HG03108 (cell line): ENCODE data around the gene CYFIP2.
"Not testable (repeated sequence)": the region's sequence is repeated elsewhere in the genome, so short reads cannot be mapped to it uniquely, and the experiment has no call there.

Experiments
- ATAC-seq: cut with Tn5 transposase; IDR thresholded peaks from one replicate; pipeline ENCODE4 v1.9.1; 2021; ENCODE audit warnings: moderate library complexity; ENCODE audit not compliant: unreplicated experiment

The CYFIP2 gene

DNA sequence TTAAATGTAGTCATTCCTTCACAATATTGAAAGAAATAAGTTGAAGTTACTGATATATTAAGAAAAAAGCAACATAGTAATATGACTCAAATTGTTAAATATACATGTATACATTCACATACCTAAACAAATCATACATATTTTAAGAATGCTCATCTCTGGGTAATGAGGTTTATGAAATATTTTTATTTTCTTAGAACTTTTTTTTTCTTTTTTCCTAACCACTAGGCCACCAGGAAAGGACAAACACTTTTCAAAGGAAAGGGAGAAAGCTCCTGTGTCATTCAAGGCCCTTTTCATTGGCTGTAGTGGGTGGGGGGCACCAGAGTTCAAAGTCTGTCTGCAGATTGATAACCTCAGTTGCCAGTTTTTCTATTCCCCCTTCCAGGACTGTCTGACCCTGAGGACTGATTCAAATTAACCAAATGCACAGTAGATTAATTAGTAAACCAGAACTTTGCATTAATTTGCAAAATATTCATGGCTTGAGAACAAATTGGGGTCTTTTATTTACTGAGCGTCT, 121.2 kb downstream of the CYFIP2 start:
- ATAC-seq = no peak

GRCh38 chr5:157387683-157388093, 121.8 kb downstream of the CYFIP2 start:
- ATAC-seq = no peak

DNA sequence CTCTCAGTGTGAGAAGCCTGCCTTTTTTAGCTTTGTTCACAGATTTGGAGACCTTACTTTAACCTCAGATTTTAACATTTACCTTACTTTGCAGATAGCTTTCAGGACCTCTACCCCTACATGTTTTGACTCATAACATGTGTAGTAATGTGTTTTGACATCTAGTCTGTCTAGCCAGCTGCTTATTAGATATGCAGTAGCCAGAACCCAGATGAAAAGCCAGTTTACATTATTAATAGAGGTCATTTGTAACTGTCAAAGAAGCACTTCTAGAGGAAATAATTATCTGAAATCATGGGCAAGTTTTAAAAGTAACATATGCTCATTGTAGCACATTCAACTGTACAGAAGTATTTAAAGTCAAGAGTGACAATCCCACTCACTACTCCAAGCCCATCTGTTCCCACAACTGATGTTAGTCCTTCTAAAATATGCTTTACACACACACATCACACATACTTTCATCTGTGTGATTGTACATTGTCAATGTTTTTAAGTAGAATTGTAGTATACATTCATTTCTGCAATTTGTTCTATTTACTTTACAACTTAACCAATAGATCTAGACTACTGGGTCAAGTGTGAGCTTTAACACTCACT, 122.3 kb downstream of the CYFIP2 start:
- no peak for ATAC-seq

GRCh38 chr5:157389103-157389502, 123.2 kb downstream of the CYFIP2 start:
- ATAC-seq = no peak

GRCh38 chr5:157390133-157390532, 124.2 kb downstream of the CYFIP2 start:
- ATAC-seq = no peak

DNA sequence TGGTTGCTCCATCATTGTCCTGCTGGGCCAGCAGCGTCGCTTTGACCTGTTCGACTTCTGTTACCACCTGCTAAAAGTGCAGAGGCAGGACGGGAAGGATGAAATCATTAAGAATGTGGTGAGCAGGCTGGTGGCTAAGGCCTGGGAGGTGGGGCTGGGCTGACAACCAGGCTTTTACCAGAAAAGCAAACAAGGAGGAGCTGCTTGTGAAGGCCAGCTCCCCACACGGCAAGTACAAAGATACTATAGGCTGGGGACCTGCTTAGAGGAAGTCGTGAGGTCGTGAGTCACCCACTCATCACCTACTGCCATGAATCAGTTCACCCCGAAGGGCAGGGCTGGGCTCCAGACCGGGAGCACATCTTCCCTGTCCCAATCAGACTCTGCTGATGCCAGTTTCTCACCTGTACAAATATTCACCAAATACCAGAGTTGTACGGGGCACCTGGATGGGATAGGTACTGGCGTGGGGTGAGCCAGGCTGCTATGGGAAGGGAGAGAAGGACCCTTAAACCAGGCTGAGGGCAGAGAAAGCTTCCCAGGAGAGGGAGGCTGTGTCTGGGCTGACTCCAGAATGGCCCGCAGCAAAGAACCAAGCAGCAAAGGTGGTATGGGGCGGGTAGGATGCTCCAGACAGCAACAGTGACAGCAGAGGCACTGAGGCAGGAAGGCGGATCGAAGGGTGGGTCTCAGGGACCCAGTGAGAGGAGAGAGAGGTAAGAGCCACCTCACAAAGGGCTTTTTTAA, 124.8 kb downstream of the CYFIP2 start:
- ATAC-seq = no peak

- ATAC-seq = no peak
These were observed 132.4 kb downstream of the CYFIP2 start for GRCh38 chr5:157398305-157398704.

DNA sequence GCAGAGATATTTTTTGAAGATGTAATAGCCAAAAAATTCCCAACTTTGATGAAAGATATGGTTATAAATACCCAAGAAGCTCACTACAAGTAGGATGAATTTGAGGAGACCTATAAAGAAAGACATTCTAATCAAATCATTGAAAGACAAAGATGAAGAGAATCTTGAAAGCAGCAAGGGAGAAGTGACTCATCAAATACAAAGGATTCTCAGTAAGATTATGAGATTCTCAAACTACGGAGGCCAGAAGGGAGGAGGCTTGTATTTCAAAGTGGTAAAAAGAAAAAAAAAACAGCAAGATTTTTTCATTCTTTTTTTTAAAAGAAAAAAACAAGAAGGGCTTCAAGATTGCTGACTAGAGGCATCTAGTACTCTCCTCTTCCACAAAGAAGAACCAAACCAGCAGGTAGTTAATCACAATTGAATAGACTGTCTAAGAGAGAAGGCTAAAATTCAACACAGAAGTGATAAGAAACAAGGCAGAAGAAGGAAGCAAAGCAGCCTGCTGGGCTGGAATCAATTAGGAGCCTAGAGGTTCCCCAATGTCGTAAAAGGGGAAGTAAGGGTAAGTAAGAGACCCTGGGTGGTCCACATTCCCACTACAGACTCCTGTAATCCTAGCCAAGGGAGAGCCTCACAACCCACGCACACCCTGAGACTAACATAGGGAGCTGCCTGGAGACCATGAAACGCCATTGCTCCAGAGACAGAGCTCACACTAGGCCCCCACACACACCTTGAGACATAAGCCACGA, 135.0 kb downstream of the CYFIP2 start:
- ATAC-seq = no peak

GRCh38 chr5:157415838-157416237, 149.9 kb downstream of the CYFIP2 start:
- no peak for ATAC-seq

- not testable (repeated sequence) for ATAC-seq
These were observed 153.6 kb downstream of the CYFIP2 start for GRCh38 chr5:157419521-157419920.

DNA sequence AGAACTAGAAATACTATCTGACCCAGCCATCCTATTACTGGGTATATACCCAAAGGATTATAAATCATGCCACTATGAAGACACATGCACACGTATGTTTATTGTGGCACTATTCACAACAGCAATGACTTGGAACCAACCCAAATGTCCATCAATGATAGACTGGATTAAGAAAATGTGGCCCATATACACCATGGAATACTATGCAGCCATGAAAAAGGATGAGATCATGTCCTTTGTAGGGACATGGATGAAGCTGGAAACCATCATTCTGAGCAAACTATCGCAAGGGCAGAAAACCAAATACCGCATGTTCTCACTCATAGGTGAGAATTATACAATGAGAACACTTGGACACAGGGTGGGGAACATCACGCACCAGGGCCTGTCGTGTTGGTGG, 164.0 kb downstream of the CYFIP2 start:
- not testable (repeated sequence) for ATAC-seq

- ATAC-seq = no peak
These were observed 165.7 kb downstream of the CYFIP2 start for GRCh38 chr5:157431544-157432200.

DNA sequence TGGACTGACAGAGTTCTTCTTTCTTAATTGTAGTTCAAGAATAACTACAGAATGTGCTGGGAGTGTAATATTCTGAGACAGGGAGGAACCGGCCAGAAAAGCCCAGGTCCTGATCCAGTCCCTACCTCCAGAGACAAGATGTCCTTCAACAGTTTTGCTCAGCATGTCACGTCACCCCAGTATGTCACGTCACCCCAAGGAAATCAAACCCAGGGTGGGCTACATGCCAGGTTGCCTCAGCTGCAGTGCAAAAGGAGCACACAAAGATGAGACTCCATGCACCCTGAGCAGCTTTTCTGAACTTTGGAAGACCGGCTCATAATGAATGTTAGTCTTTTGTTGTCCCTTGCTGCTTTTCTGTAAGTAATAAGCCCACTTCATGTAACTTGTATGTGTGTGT, 168.2 kb downstream of the CYFIP2 start:
- no peak for ATAC-seq

DNA sequence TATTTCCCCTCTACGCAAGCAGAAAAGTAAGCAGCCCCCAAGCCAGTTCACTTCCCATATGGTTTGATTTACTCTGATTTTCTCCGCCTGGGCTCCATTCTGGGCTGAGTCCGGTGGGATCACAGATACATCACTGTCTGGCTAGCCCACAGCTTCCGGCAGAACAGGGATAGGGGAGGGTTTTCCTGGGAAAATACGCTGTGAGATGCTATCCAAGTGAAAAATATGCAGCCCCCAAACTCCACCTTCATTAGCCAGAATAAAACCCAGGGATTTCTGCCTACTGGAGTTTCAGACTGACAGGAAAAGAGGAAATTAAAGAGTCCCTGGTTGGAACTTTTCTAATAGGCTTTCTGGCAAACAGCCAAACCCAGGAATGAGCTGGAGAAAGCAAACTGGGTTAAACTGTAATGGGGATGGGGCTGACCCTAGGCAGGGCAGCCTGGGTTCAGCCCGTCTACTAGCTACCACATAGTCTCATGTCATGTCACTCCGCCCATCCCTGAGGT, 177.2 kb downstream of the CYFIP2 start:
- ATAC-seq = no peak

- ATAC-seq = no peak
These were observed 178.3 kb downstream of the CYFIP2 start for GRCh38 chr5:157444224-157444623.
